ENCODE data around the gene ZBTB7A.
A peak's percentile ranks its signal among the peaks of the same experiment; 100 is the strongest.

ZBTB7A gene

GRCh38 chr19:4087787-4088679, 21.3 kb upstream of the ZBTB7A start:
- no peak overlapping the region for H3K4me3 ChIP-seq (ENCODE audit: low read depth, low read length)
- TF ChIP-seq, protein P1, sequence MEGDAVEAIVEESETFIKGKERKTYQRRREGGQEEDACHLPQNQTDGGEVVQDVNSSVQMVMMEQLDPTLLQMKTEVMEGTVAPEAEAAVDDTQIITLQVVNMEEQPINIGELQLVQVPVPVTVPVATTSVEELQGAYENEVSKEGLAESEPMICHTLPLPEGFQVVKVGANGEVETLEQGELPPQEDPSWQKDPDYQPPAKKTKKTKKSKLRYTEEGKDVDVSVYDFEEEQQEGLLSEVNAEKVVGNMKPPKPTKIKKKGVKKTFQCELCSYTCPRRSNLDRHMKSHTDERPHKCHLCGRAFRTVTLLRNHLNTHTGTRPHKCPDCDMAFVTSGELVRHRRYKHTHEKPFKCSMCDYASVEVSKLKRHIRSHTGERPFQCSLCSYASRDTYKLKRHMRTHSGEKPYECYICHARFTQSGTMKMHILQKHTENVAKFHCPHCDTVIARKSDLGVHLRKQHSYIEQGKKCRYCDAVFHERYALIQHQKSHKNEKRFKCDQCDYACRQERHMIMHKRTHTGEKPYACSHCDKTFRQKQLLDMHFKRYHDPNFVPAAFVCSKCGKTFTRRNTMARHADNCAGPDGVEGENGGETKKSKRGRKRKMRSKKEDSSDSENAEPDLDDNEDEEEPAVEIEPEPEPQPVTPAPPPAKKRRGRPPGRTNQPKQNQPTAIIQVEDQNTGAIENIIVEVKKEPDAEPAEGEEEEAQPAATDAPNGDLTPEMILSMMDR (conservative IDR thresholded peaks at IDR 0.05; ENCODE audit: low read depth, low read length) = no peak
- DNase-seq (ENCODE audit: low read depth) = no peak

GRCh38 chr19:4086411-4086867, 19.7 kb upstream of the ZBTB7A start:
- TF ChIP-seq, protein P1 (conservative IDR thresholded peaks at IDR 0.05; ENCODE audit: low read depth, low read length) = no peak
- H3K4me3 ChIP-seq (ENCODE audit: low read depth, low read length) = no peak overlapping the region
- no peak for DNase-seq (ENCODE audit: low read depth)

DNA sequence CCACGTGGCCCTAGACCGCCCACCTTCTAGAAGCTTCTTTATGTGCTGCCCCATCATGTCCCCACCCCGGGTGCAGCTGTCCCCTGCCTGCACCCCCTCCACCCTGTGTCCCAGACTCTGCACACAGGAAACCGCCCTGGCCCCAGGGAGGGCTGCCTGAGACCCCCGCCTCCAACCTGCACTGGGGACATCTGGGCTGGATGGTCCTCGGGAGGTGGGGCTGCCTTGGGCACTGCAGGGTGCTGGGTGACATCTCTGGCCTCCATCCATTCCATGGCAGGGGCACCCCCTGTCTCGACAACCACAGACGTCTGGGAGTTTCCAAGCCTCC, 17.8 kb upstream of the ZBTB7A start:
- no peak overlapping the region for H3K4me3 ChIP-seq (ENCODE audit: low read depth, low read length)
- DNase-seq (ENCODE audit: low read depth) = no peak
- TF ChIP-seq, protein P1 (conservative IDR thresholded peaks at IDR 0.05; ENCODE audit: low read depth, low read length) = no peak

- peak; percentile 44 for DNase-seq (ENCODE audit: low read depth)
- TF ChIP-seq, protein P1 (conservative IDR thresholded peaks at IDR 0.05; ENCODE audit: low read depth, low read length) = no peak
- H3K4me3 ChIP-seq (ENCODE audit: low read depth, low read length) = peak overlapping the region; percentile 42
Measured at GRCh38 chr19:4083677-4084546, 17.2 kb upstream of the ZBTB7A start.

DNA sequence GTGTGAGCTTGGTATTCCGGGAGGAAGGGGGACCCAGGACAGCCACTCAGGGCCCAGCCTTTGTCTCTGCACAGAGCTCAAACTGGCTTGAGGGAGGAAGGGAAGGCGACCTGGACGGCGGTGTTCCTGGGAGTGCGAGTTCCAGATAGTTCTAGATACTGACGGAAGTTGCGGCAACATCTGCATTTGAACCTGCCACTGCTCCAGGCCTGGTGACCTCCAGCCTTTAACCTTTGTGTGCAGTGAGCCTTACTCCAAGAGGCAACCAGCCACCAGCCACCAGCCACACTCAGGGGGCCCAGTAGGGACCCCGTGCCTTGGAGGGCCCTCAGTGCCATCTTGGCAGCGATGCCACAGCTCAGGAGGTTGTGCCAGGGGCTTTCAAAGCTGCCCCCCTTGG, 15.5 kb upstream of the ZBTB7A start:
- H3K4me3 ChIP-seq (ENCODE audit: low read depth, low read length) = no peak overlapping the region
- TF ChIP-seq, protein P1 (conservative IDR thresholded peaks at IDR 0.05; ENCODE audit: low read depth, low read length) = no peak
- DNase-seq (ENCODE audit: low read depth) = no peak

GRCh38 chr19:4081441-4082129, 14.9 kb upstream of the ZBTB7A start:
- H3K4me3 ChIP-seq (ENCODE audit: low read depth, low read length) = no peak overlapping the region
- TF ChIP-seq, protein P1 (conservative IDR thresholded peaks at IDR 0.05; ENCODE audit: low read depth, low read length) = no peak
- peak; percentile 44 for DNase-seq (ENCODE audit: low read depth)

Measured in choroid plexus epithelial cell (primary cell).